ENCODE data around the gene PDLIM4. TPM values are rescaled to one million over a fixed set of nuclear protein-coding genes. Genes with fewer than 3 reads are reported as not detected.

The PDLIM4 gene
- total RNA-seq, 2 donors from 2014 or later, result not detected

DNA sequence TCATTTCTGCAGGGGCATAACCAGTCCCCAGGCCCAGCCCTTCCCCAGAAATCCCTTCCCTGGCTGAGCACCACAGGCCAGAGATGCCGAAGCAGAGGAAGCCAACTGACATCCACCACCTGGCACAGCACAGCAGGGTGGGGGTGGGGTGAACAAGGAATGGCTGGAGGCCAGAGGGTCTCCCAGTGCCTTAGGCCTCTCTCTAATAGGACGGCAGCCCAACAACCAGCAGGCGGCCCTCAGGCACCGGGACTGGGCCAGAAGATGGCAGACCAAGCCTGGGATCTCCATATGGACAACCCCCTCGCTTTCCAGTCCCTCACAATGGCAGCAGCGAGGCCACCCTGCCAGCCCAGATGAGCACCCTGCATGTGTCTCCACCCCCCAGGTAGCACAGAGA is 13.2 kb downstream of the PDLIM4 start:
- DNase-seq (ENCODE audit: low spot score) (no peak), ATAC-seq (no peak)
- Mint-ChIP-seq H3K36me3 (no peaks in the 10 kb centered on the region), H3K27ac (no peak overlapping the region), H3K27me3 (peaks cover 10 to 14% of the 10 kb centered on the region in 2 donors), H3K4me1 (ENCODE audit: low read depth in 2 of 2) (peaks cover 0 to 16% of the 10 kb centered on the region in 2 donors), H3K4me3 (no peak overlapping the region), H3K9me3 (no peaks in the 10 kb centered on the region)

DNA sequence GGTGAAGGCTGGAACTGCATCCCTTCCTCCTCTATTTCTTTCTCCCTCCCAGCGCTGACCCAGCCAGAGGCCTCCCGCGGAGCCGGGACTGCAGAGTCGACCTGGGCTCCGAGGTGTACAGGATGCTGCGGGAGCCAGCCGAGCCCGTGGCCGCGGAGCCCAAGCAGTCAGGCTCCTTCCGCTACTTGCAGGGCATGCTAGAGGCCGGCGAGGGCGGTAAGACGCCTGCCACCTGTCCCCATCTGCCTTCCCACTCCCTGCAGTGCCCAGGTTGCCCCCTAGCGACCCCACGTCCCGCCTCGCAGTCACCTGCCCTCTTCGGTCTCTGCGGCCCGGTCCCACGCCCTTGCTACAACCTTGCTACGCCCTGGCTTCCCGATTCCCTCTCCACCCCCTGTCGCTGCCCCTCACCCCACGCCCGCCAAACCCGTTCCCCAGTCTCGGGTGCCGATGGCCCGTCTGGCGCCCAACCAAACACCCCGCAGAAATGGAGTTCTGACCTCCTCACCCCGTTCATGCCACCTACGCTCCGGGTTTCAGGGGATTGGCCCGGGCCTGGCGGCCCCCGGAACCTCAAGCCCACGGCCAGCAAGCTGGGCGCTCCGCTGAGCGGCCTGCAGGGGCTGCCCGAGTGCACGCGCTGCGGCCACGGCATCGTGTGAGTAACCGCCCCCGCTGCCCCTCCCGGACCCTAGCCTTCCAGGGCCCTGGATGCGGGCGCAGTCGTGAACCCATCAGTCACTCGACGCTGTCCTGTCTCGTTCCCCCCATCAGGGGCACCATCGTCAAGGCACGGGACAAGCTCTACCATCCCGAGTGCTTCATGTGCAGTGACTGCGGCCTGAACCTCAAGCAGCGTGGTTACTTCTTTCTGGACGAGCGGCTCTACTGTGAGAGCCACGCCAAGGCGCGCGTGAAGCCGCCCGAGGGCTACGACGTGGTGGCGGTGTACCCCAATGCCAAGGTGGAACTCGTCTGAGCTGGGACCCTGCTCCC is 14.1 kb downstream of the PDLIM4 start:
- Mint-ChIP-seq H3K27ac (no peak overlapping the region), H3K9me3 (no peaks in the 10 kb centered on the region), H3K36me3 (no peaks in the 10 kb centered on the region), H3K4me3 (no peak overlapping the region), H3K4me1 (ENCODE audit: low read depth in 2 of 2) (peaks cover 0 to 16% of the 10 kb centered on the region in 2 donors), H3K27me3 (peaks cover 10 to 14% of the 10 kb centered on the region in 2 donors)
- no peak for DNase-seq (ENCODE audit: low spot score)
- peak; percentile 10 to 47 for ATAC-seq

DNA sequence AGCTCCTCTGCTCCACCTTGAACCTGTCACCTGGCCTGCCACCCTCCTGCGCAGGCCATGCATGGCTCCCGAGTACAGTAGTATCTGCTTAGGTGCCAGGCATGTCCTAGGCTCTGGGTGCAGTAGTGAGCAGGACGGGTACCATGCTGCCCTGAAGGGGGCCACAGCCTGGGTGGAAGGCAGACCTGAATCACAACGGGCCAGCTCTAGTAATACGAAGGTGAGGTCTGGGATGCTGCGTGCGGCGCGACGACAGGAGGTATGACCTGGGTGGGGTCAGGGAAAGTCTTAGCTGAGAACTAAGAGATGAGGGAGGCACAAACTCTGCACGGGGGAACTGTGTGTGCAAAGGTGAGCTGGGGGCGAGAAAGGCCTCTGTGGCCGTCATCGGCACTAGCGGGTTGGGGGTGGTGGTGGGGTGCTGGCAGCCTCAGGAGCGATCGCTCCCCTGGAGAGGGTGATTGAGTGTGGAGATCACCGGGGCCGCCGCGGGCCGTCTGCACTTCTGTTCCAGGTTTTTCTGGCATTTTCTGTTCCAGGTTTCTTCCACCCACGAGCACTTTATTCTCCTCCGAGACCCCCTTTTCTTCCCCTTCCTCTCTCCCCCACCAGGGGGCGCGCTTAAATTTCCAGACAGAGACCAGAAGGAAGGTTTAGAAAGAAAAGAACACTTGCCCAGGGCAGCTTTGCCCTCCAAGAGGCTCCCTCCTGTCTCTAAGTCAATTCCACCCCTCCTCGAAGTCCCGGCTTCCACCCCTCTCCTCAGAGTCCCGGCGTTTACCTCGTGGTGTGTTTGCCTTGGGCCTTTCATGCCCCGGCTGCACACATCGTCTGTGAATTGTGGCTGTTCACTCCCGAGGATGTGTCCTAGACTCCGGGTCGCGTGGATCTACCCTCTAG is 15.1 kb downstream of the PDLIM4 start:
- H3K36me3 Mint-ChIP-seq, result no peaks in the 10 kb centered on the region
- no peak for DNase-seq (ENCODE audit: low spot score)
- no peaks in the 10 kb centered on the region for H3K9me3 Mint-ChIP-seq
- H3K27me3 Mint-ChIP-seq, result peaks cover 10 to 14% of the 10 kb centered on the region in 2 donors
- no peak overlapping the region for H3K4me3 Mint-ChIP-seq
- no peak overlapping the region for H3K27ac Mint-ChIP-seq
- ATAC-seq, result no peak
- H3K4me1 Mint-ChIP-seq (ENCODE audit: low read depth in 2 of 2), result peaks cover 0 to 16% of the 10 kb centered on the region in 2 donors

DNA sequence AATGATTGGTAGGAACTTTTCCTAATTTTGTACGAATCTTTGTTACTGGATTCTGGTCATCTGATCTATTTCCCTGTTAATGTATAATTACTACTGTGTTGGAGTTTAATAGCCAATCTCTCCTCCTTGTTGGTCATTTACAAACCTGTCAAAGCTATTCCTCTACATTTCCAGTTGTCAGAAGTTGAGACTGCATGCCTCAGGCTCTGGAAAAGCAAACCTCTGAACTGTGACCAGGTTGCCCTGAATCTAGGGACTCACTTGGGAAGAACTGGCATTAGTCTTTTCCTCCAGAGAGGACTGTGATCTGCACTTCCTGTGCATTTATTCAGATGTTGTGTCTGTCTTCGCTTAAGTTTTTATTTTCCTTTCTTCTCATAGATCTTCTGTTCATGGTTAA is 16.1 kb downstream of the PDLIM4 start:
- DNase-seq (ENCODE audit: low spot score) (no peak), ATAC-seq (no peak)
- Mint-ChIP-seq H3K27me3 (peaks cover 10 to 14% of the 10 kb centered on the region in 2 donors), H3K9me3 (no peaks in the 10 kb centered on the region), H3K4me1 (ENCODE audit: low read depth in 2 of 2) (peaks cover 0 to 16% of the 10 kb centered on the region in 2 donors), H3K36me3 (no peaks in the 10 kb centered on the region), H3K27ac (no peak overlapping the region), H3K4me3 (no peak overlapping the region)

DNA sequence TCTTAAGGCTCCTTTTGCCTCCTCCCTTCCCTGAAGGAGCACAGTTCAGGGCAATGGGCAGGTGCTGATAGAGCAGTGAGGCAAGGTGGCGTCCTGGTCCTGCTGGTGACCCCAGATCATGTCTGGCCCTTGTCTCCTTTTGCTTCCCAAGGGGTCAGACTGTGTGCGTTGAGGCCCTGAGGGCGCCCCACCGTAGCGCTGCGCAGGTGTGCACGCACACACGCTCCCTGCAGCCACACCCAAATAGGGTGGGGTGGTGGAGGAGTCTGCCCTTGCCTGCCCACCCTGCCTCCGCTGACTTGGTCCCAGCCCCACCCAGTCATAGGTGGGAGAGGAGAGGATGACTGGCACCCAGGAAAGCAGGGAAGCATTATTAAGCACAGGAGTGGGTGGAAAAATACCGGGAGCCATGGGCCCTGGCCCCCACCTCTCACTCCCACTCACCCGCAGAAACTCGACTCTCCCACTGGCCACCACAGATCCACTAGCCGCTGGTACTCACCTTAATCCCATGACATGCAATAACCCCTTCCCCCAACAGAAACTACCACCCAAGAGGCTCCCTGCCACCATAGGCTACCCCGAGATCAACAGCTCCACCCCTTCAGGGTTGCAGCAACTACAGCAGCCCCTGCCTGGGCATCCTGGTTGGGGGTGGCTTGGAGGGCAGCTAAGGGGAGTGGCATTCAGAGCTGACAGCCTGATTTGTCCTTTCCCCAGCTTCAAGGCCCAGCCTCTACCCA is 16.7 kb downstream of the PDLIM4 start:
- H3K4me3 Mint-ChIP-seq, result no peak overlapping the region
- DNase-seq (ENCODE audit: low spot score) (no peak), ATAC-seq (no peak)
- peaks cover 0 to 16% of the 10 kb centered on the region in 2 donors for H3K4me1 Mint-ChIP-seq (ENCODE audit: low read depth in 2 of 2)
- H3K36me3 Mint-ChIP-seq, result no peaks in the 10 kb centered on the region
- no peak overlapping the region for H3K27ac Mint-ChIP-seq
- peaks cover 10 to 14% of the 10 kb centered on the region in 2 donors for H3K27me3 Mint-ChIP-seq
- H3K9me3 Mint-ChIP-seq, result no peaks in the 10 kb centered on the region

DNA sequence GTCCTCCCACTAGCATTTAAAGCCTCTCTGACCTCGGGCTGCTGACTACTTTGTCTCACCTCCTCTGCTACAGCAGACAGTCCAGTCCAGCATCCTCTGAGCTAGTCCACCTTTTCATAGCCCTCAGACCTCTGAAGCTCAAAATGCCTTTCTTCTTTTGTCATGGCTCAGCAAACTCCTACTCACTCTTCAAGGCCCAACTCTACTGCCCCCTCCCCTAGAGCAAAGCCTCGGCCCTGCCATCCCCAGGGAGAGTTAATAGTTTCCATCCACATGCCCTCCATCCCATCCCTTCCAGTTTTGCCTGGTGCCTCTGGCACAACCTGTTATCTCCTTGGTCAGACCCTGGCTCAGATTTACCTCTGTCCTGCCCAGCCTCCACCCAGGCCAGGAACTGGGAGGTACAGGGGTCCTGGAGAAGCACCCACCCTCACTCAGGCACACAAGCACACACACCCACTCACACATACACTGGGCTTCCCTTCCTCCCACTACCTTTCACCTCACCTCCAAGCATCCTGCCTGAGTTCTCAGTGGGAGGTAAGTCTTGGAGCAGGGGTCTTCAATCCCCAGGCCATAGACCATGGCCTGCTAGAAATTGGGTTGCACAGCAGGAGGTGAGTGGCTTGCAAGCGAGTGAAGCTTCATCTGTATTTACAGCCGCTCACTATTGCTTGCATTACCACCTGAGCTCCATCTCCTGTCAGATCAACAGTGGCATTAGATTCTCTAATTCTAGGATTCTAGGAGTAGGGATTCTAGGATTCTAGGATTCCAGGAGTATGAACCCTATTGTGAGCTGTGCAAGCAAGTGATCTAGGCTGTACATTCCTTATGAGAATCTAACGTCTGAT is 18.1 kb downstream of the PDLIM4 start:
- DNase-seq (ENCODE audit: low spot score), result no peak
- H3K27me3 Mint-ChIP-seq, result peaks cover 13 to 20% of the 10 kb centered on the region in 2 donors
- no peaks in the 10 kb centered on the region for H3K9me3 Mint-ChIP-seq
- peaks cover 0 to 16% of the 10 kb centered on the region in 2 donors for H3K4me1 Mint-ChIP-seq (ENCODE audit: low read depth in 2 of 2)
- no peaks in the 10 kb centered on the region for H3K36me3 Mint-ChIP-seq
- ATAC-seq, result no peak
- no peak overlapping the region for H3K27ac Mint-ChIP-seq
- no peak overlapping the region for H3K4me3 Mint-ChIP-seq

DNA sequence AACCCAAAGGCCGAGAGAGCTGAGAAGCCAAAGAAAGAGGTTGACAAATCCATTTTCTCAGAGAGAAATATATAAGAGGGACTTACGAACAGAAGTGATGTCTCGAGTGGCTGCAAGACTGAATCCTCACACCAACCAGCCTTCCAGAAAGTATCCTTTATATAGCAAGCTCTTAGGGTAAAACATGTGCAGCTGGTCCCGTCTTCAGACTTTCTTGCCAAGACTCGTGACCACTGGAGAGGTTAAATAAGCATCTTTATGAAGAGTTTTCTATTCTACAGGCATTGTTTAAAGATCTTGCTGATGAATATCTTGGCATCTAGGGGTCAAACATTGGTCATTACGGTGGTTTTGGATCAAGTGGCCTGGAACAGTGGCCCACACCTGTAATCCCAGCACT is 19.8 kb downstream of the PDLIM4 start:
- DNase-seq (ENCODE audit: low spot score) (no peak), ATAC-seq (no peak)
- no peak overlapping the region for H3K4me3 Mint-ChIP-seq
- H3K27me3 Mint-ChIP-seq, result peaks cover 18 to 23% of the 10 kb centered on the region in 2 donors
- no peaks in the 10 kb centered on the region for H3K36me3 Mint-ChIP-seq
- no peaks in the 10 kb centered on the region for H3K9me3 Mint-ChIP-seq
- H3K27ac Mint-ChIP-seq, result no peak overlapping the region
- peaks cover 0 to 8% of the 10 kb centered on the region in 2 donors for H3K4me1 Mint-ChIP-seq (ENCODE audit: low read depth in 2 of 2)

DNA sequence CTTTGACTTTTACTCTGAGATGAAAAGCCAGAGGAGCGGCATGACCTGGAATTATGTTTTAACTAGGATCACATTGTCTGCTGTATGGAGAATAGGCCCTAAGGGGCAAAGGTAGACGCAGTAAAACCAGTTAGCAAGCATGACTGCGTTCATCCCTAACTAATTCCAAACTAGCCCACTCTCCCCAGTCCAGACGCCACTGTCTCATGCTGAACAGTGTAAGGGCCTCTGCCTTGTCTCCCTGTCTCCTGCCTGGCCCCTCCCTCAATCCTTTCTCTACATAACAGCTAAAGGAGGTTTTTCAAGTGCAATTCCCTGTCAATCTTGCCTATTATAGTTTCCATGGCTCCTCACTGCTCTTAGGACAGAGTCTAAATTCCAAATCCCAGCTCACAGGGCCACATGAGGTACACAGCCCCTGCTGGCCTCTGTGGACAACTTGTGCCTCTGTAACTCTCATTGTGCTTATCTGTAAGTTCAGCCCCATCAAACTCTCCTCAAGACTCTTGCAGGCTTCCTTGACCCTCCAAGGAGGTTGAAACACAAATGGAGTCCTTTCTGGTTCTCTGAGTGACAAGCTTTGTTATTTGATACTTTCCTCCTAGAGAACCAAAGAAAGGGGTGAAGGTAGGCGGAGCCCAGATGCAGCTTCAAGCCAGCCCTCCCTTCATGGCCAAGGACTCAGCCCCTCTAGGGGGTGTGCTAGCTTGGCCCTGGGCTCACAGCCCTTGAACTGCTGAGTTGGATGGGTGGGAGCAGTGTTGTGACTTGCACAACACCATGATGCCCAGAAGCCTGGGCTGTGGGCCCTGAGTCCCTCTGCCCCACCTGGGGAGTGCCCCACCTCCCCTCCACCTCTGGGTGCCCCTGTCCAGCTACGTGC is 20.7 kb downstream of the PDLIM4 start:
- Mint-ChIP-seq H3K36me3 (no peaks in the 10 kb centered on the region), H3K27ac (no peak overlapping the region), H3K9me3 (no peaks in the 10 kb centered on the region), H3K4me3 (no peak overlapping the region), H3K4me1 (ENCODE audit: low read depth in 2 of 2) (peaks cover 0 to 4% of the 10 kb centered on the region in 2 donors), H3K27me3 (peaks cover 18% of the 10 kb centered on the region in 2 donors)
- DNase-seq (ENCODE audit: low spot score), result no peak
- ATAC-seq, result no peak

DNA sequence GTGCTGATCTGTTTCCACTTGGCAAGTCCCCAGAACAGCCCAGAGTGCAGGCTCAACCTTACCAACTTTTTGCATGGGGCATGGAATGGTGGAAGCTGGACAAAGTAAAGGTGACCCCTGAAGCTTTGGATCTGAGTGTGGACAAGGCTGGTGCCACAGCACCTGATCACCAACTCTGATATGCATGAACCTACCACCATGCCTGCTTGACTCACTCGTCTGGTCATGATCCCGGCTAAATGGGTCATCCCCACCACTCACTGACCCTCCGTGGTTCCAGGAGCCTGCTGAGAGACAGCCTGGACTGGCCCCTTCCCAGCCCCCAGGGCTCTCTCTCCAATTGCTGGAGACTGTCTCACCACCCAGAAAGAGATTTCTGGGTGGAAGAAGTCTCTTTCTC is 22.3 kb downstream of the PDLIM4 start:
- no peaks in the 10 kb centered on the region for H3K36me3 Mint-ChIP-seq
- no peaks in the 10 kb centered on the region for H3K4me1 Mint-ChIP-seq (ENCODE audit: low read depth in 2 of 2)
- ATAC-seq, result no peak
- H3K27me3 Mint-ChIP-seq, result peaks cover 9 to 10% of the 10 kb centered on the region in 2 donors
- no peaks in the 10 kb centered on the region for H3K9me3 Mint-ChIP-seq
- no peak overlapping the region for H3K4me3 Mint-ChIP-seq
- DNase-seq (ENCODE audit: low spot score), result no peak
- no peak overlapping the region for H3K27ac Mint-ChIP-seq

DNA sequence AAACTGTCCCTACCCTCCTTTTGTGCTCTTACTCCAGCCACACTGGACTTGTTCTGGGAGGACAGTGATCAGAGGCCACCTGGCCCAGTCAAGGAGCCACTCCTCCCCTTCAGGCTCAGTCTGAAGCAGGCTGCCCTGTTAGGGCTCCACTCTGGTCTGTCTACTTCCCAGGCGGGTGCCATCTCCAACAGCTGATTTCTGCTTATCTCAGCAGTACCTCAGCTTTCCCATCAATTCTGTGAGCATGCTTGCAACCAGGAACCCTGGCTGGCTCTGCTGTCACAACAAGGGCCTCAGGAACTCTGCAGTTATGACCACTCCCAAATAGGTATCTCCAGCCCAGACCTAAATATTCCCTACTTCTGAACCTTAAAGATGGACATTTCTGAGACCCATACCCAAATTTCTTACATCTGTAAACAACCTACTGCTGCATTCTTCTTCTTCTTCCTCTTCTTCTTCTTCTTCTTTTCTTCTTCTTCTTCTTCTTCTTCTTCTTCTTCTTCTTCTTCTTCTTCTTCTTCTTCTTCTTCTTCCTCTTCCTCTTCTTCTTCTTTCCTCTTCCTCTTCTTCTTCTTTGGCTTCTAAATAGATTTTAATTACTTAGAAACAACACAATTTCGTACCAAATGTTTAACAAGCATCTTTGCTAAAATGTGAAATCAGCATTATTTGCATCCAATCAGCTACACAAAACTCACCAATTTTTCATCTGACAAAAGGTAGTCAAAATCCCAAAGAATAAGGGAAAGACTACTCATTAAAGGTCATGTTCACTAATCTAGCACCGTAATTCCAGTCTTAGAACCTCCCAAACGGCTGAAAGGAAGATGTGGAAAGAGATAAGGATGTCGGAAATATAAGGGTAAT is 23.1 kb downstream of the PDLIM4 start:
- no peaks in the 10 kb centered on the region for H3K36me3 Mint-ChIP-seq
- no peaks in the 10 kb centered on the region for H3K4me1 Mint-ChIP-seq (ENCODE audit: low read depth in 2 of 2)
- no peaks in the 10 kb centered on the region for H3K9me3 Mint-ChIP-seq
- ATAC-seq (no peak), DNase-seq (ENCODE audit: low spot score) (no peak)
- peaks cover 9 to 10% of the 10 kb centered on the region in 2 donors for H3K27me3 Mint-ChIP-seq
- H3K27ac Mint-ChIP-seq, result no peak overlapping the region
- no peak overlapping the region for H3K4me3 Mint-ChIP-seq

DNA sequence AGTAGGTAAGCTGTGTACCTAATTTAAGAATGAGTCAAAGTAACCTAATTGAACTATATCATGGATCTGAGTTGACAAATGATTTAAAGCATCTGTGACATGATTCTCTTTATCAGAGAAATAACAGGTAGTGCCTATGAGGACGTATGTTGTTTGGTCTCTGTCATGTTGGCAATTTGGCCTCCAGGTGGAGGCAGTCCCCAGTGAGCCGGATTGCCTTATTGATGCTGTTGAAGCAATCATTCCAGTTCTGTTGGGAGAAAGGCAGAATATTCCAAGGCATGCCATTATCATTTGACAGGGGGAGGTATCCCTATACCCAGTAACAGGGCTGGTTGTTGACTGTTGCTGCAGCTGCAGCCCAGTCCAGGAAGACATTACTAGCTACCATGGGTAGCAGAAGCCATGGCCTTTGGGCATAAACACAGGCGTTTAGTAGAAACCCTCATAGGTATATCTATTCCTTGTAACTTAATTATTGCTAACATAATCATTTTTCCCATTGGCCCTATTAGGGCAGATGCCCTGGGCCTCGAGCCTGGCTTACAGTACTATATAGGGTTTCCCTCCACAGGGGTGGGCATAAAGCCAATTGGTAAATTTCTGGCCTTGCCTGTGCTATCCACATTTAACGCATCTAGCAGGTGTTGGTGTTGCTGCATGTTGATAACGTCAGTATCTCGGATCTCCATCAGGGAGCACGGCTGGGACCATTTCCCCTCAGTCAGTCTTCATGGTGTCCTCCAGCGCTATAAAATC is 24.5 kb downstream of the PDLIM4 start:
- no peak overlapping the region for H3K4me3 Mint-ChIP-seq
- H3K4me1 Mint-ChIP-seq (ENCODE audit: low read depth in 2 of 2), result no peaks in the 10 kb centered on the region
- H3K27me3 Mint-ChIP-seq, result peaks cover 9 to 12% of the 10 kb centered on the region in 2 donors
- H3K9me3 Mint-ChIP-seq, result no peaks in the 10 kb centered on the region
- ATAC-seq (no peak), DNase-seq (ENCODE audit: low spot score) (no peak)
- H3K27ac Mint-ChIP-seq, result no peak overlapping the region
- no peaks in the 10 kb centered on the region for H3K36me3 Mint-ChIP-seq

All from natural killer cell treated with Interleukin-12 subunit alpha and Interleukin-12 subunit beta and Interleukin-15 and Interleukin-18, amount 100 ng/mL, for 72 hours (primary cell).